Activated naive CD8-positive, alpha-beta T cell treated with anti-CD3 and anti-CD28 coated beads, Interleukin-2, amount 50 U/mL, for 16 hours (primary cell): ENCODE results near the gene TMEM169.
"Not testable (repeated sequence)": the region's sequence is repeated elsewhere in the genome, so short reads cannot be mapped to it uniquely, and the experiment has no call there.

Source experiments
- DNase-seq: peaks from one replicate; pipeline ENCODE4 v3.0.0-alpha.2; 2020; ENCODE audit warnings: low read depth, low spot score

TMEM169 gene

GRCh38 chr2:216131175-216131926 lies 49.6 kb downstream of the TMEM169 start:
- no peak for DNase-seq

GRCh38 chr2:216132585-216132984 lies 50.9 kb downstream of the TMEM169 start:
- no peak for DNase-seq

DNA sequence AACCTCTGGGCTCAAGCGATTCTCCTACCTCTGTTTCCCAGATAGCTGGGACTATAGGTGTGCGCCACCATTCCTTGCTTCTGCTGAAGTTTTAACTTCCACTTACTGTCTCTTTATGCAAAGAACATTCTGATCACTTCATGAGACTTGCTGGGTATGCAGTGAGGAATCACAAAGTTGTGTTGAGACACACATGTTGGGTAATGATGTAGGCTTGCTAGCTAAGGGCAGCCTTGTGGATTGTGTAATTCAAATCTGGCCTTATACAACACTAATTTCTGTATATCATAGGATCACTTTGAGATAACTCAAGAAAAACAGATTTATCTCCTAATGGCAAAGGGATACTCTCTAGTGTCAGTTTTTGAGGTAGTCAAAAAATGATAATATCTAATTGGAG lies 51.7 kb downstream of the TMEM169 start:
- DNase-seq: no peak

GRCh38 chr2:216134958-216135541 lies 53.3 kb downstream of the TMEM169 start:
- no peak for DNase-seq

DNA sequence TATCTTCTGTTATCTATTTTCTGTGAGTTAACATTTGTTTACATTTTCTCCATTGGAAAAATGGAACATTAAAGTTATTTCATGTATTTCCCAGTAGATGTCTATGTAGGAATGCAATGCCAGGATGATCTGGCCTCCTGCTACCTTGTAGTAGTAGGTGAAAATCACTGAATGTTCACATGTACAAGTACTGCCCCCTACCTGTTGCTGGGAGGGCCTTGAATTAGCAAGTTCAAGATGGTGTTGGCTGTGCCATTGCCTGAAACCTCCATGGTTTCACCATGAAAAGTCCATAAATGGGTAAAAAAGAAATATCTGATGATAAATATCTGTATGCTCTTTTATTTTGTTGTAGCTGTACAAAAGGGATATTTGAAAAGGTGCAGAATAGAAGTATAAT lies 58.2 kb downstream of the TMEM169 start:
- no peak for DNase-seq

GRCh38 chr2:216141516-216141915 lies 59.8 kb downstream of the TMEM169 start:
- DNase-seq: not testable (repeated sequence)

DNA sequence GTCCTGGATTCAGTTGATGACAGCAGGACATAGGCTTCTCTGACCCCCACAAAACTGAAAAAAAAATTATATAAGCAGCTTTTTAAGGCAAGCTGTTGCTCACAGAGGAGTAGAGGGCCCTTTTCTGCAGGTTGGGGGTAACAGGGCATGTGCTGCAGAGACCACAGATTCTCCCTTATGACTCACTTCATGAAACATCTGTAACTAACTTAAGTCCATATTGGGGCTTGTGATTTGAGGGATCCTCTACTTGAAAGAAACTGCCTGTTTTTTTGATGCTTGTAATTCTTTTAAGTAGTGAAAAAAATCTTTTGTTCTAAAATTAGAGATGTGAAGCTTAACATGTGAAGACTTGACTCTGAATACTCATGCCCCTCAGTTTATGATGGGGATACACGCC lies 60.8 kb downstream of the TMEM169 start:
- DNase-seq: peak; percentile 17

DNA sequence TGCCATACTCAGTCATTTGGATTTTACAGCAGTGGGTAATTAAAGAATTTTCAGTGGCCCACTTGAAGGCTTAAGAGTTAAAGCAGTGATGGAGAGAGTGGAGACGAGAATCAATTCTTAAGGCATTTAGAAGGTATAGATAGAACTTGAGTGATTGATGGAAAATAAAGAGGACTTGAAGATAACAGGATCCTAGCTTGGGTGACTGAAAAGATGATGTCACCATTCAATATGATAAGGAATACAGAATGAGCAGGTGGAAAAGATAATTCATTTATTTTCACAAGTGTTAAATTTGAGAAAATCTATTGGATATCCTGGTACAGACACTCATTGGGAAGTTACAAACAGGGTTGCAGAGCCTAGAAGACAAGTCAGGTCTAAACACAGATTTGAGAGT lies 62.7 kb downstream of the TMEM169 start:
- no peak for DNase-seq

GRCh38 chr2:216144857-216145256 lies 63.1 kb downstream of the TMEM169 start:
- no peak for DNase-seq

DNA sequence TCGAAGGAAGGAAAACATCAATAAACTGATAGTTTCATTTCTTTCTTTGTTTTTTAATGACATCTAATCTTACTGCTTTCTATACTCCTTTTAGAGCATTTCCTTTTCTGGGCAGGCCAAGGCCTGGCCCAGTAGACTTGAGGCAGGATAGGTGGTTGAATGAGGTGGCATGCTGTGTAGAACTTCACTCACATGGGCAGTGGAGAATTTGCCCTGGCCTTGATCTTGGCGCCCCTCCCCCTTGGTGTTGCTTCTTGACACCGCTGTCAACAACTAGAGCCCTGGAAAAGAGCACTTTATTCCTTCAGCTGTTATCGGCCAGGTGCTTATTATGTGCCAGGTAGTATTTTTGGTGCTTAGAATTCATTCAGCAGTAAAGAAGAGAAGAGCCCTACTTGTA lies 64.9 kb downstream of the TMEM169 start:
- no peak for DNase-seq

DNA sequence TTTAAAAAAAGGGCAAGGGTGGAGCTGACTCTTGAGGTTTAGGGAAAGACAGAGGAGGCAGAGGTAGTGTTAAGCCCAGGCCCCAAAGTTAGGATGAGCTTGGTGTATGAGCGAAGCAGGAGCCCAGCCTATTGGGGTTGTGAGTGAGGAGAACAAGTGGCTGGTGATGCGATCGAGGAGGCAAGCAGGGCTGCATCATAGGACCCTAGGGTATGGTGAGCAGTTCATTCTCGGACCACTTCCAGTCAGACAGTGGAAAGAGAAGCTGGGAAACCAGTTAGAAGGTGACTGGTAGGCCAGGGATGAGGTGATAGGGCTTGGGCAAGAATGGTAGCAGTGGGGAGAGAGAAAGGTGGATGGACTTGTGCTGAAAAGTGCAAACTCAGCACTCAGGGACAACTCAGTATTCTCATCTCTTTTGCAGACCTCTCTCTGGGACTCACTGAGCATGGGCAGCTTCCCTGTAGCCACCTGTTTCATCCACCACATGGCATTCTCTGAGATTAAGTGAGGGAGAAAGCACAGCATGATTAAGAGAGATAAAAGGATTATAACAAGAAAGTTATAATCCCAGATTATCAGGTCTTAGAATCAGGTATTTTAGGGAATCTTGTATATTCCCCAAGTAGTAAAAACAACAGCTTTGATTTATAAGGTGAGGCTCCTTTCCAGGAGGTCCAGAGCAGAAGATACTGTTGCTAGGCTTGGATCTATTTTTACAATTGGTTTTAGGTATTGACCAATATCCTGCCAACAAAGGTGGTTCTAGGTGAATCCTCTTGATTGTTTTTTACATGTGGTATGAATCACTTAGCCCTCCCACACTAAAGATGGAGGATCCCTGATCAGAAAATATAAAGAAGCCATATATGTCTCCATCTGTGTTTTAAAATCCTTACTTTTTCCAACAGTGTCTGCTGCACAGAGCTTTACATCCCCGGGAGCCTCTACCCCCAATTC lies 65.7 kb downstream of the TMEM169 start:
- DNase-seq: no peak

DNA sequence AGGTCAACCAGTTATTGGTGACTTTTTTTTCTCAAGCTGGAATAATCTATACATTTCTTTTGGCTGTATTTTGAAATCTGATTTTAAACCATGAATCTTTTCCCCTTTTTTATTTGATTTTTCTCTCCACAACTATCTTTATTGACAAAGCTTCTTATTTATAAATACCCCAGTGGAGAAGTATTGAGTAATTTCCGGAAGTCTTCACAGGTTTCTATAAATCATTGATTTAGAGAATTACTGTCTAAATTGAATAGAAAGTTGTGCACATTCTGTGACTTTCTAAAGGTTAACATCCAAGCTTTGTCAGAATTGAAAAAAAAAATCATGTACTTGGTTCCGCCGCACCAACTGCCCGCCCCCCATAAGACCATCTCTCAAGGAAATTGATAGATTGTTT lies 67.3 kb downstream of the TMEM169 start:
- no peak for DNase-seq

- no peak for DNase-seq
Measured at GRCh38 chr2:216149741-216150140, 68.0 kb downstream of the TMEM169 start.

DNA sequence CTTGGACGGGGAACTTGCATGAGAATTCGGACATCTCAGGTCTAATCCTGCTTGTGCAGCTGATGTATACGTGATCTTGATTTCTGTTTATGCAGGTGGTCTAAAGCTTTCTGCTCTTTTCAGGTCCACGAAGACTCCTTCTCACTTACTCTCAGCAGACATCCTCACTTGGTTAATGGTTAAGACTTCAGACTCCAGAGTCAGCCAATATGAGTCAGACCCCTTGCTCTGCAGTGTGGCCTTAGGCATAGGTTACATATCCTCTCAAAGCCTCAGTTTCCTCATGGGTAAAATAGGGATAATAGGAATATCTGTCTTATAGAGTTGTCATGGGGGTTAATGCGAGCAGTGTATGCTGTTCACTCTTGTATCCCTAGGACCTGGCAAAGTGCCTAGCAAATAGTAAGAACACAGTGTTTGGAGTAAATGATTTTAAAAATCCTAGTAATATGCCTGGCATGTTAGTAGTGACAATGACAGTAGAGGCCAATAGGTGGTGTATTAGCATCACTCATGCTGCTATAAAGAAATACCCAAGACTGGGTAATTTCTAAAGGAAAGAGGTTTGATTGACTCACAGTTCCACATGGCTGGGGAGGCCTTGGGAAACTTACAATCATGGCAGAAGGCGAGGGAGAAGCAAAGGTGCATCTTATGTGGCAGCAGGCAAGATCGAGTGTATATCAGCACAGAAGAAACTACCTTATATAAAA lies 69.8 kb downstream of the TMEM169 start:
- DNase-seq: no peak
